B cell (primary cell): ENCODE data around the gene TBCCD1.

Experiments used
- EZH2 ChIP-seq: IDR thresholded peaks from 2 replicates; pipeline ENCODE4 v1.6.1; 2012; ENCODE audit warnings: borderline replicate concordance, low read depth, mild to moderate bottlenecking, moderate library complexity, low read length; ENCODE audit not compliant: insufficient read depth, poor library complexity, severe bottlenecking
- TF ChIP-seq, protein P1 (sequence below): fragments of 200-600 bp; IDR thresholded peaks from one replicate; pipeline ENCODE4 v1.8.0; 2022; ENCODE audit warnings: antibody characterized with exemption, mild to moderate bottlenecking

DNA sequence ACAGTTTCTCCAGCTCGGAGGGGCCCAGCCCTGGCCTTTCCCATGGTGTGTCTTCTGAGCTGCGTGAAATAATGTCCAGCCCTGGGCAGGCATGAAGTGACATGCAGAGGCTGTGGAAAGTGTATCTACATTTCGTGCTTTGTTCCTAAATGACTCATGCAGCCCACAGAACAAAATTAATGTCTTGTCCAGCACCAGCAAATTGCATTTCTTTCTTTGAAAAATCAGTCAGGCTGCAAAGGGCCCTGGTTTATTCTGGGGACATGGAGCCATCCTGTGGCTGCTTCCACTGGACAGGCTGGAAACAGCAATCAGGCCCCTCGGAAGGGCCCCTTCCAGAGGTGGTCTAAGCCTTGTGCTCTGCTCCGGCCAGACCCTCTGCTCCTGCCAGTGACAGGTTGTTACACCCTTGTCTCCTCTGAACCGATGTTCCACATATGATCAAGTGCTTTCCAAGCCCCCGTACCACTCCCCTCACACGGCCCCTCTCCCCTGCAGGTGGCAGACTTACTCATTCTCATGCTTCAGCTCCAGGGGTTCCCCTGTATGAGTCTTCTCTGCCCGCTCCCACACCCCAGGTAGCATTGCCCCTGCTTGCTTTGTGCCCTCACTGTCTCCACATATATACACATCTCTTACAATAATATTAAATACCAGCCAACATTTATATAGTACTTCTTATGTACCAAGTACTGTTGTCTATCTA is 56.6 kb downstream of the TBCCD1 start:
- TF ChIP-seq, protein P1, sequence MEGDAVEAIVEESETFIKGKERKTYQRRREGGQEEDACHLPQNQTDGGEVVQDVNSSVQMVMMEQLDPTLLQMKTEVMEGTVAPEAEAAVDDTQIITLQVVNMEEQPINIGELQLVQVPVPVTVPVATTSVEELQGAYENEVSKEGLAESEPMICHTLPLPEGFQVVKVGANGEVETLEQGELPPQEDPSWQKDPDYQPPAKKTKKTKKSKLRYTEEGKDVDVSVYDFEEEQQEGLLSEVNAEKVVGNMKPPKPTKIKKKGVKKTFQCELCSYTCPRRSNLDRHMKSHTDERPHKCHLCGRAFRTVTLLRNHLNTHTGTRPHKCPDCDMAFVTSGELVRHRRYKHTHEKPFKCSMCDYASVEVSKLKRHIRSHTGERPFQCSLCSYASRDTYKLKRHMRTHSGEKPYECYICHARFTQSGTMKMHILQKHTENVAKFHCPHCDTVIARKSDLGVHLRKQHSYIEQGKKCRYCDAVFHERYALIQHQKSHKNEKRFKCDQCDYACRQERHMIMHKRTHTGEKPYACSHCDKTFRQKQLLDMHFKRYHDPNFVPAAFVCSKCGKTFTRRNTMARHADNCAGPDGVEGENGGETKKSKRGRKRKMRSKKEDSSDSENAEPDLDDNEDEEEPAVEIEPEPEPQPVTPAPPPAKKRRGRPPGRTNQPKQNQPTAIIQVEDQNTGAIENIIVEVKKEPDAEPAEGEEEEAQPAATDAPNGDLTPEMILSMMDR: no peak
- no peak for TF ChIP-seq EZH2
